SW 1271 (cell line): Measurements from ENCODE around the gene SLC38A6.

Experiments
- DNase-seq, 2 experiments: peaks; one replicate each; lab custom pipeline; 2025; lab: John Stamatoyannopoulos, UW

The SLC38A6 gene

GRCh38 chr14:60977847-60978246, 3.2 kb upstream of the SLC38A6 start:
- no peak for DNase-seq

- DNase-seq, result peak in 1 of 2 experiments; percentile 42
Measured at GRCh38 chr14:60981633-60982455, 799 bp downstream of the SLC38A6 start.

- DNase-seq, result no peak
Measured at GRCh38 chr14:60984196-60984595, 3.2 kb downstream of the SLC38A6 start.

GRCh38 chr14:60986500-60986899, 5.5 kb downstream of the SLC38A6 start:
- no peak for DNase-seq

- DNase-seq, result no peak
Measured at GRCh38 chr14:60989599-60989998, 8.6 kb downstream of the SLC38A6 start.

GRCh38 chr14:60998617-60999016, 17.6 kb downstream of the SLC38A6 start:
- DNase-seq, result no peak

GRCh38 chr14:60999536-60999935, 18.5 kb downstream of the SLC38A6 start:
- no peak for DNase-seq

GRCh38 chr14:61003571-61003970, 22.5 kb downstream of the SLC38A6 start:
- DNase-seq, result no peak

- no peak for DNase-seq
Measured at GRCh38 chr14:61019537-61019936, 38.5 kb downstream of the SLC38A6 start.

GRCh38 chr14:61025251-61026223, 44.5 kb downstream of the SLC38A6 start:
- DNase-seq, result peak in 1 of 2 experiments; percentile 75

- DNase-seq, result no peak
Measured at GRCh38 chr14:61026526-61026925, 45.5 kb downstream of the SLC38A6 start.

- no peak for DNase-seq
Measured at GRCh38 chr14:61031026-61031425, 50.0 kb downstream of the SLC38A6 start.

GRCh38 chr14:61033054-61033453, 52.0 kb downstream of the SLC38A6 start:
- DNase-seq, result no peak

GRCh38 chr14:61033855-61034254, 52.8 kb downstream of the SLC38A6 start:
- no peak for DNase-seq

GRCh38 chr14:61034416-61035120, 53.5 kb downstream of the SLC38A6 start:
- no peak for DNase-seq

GRCh38 chr14:61037215-61037614, 56.2 kb downstream of the SLC38A6 start:
- no peak for DNase-seq

- no peak for DNase-seq
Measured at GRCh38 chr14:61041704-61042103, 60.7 kb downstream of the SLC38A6 start.

GRCh38 chr14:61042220-61042619, 61.2 kb downstream of the SLC38A6 start:
- DNase-seq, result no peak

- no peak for DNase-seq
Measured at GRCh38 chr14:61043506-61043905, 62.5 kb downstream of the SLC38A6 start.

- no peak for DNase-seq
Measured at GRCh38 chr14:61047021-61047420, 66.0 kb downstream of the SLC38A6 start.

- no peak for DNase-seq
Measured at GRCh38 chr14:61048640-61049039, 67.6 kb downstream of the SLC38A6 start.

- DNase-seq, result no peak
Measured at GRCh38 chr14:61050417-61050816, 69.4 kb downstream of the SLC38A6 start.
